Activated naive CD8-positive, alpha-beta T cell treated with anti-CD3 and anti-CD28 coated beads, Interleukin-2, amount 10 ng/mL, durations not matched to agents 7 days and 5 days (primary cell): ENCODE measurements around the gene SNRPE. TPM values are rescaled to one million over a fixed set of nuclear protein-coding genes. Genes with fewer than 3 reads are reported as not detected.

Experiments
- ATAC-seq: fragments of 150-1000 bp; cut with Tn5 transposase; one replicate; pipeline ENCODE4 v1.10.0; 2021; ENCODE audit warnings: low read depth, moderate library complexity
- POLR2A ChIA-PET: fragments of 350-600 bp; sonication (Branson Sonifier 250); formaldehyde crosslinking; loops from one replicate; lab custom pipeline; 2021; ENCODE audit warnings: antibody characterized with exemption; lab: Charles Lee
- DNase-seq: peaks from one replicate; pipeline ENCODE4 v3.0.0; 2021
- H3K27ac Mint-ChIP-seq: one replicate; pipeline ENCODE4 v1.8.0; 2022; ENCODE audit warnings: mild to moderate bottlenecking, mixed read lengths
- H3K27me3 Mint-ChIP-seq: one replicate; pipeline ENCODE4 v1.8.0; 2022; ENCODE audit warnings: mild to moderate bottlenecking, moderate library complexity, mixed read lengths
- H3K36me3 Mint-ChIP-seq: one replicate; pipeline ENCODE4 v1.8.0; 2021; ENCODE audit warnings: mild to moderate bottlenecking, mixed read lengths
- H3K4me1 Mint-ChIP-seq: one replicate; pipeline ENCODE4 v1.8.0; 2021; ENCODE audit warnings: mixed read lengths
- H3K4me3 Mint-ChIP-seq: one replicate; pipeline ENCODE4 v1.8.0; 2022; ENCODE audit warnings: mild to moderate bottlenecking, moderate library complexity, mixed read lengths
- H3K9me3 Mint-ChIP-seq: one replicate; pipeline ENCODE4 v1.8.0; 2021; ENCODE audit warnings: mixed read lengths
- total RNA-seq, 2 experiments: library from RNA; stranded (reverse); gene quantifications; one replicate each; pipeline ENCODE4 v1.2.3, GENCODE V29; 2021

SNRPE gene
- total RNA-seq, 2 experiments from 2014 or later, result 128 to 154 TPM

DNA sequence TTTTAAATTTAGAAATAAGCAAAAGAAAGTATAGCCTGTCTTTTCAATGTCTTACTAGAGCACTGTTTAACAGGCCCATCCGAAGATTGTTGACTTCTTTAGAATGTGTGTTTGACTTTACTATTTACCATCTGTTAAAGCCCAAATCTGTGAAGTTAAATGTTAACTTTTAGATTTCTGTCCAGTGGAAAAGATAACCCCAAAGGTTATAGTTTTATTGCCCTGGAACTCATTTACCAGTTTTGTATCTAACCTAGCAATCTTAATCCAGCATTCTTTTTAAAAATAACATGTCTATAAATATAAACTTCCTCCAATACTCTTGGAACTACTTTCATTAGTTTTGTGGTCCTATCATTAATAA, 37.9 kb downstream of the SNRPE start:
- Mint-ChIP-seq H3K4me1 (no peaks in the 10 kb centered on the region), H3K36me3 (peaks cover 3% of the 10 kb centered on the region), H3K4me3 (no peak overlapping the region), H3K27ac (no peak overlapping the region), H3K27me3 (peaks cover 5% of the 10 kb centered on the region), H3K9me3 (peaks cover 2% of the 10 kb centered on the region)
- ATAC-seq (no peak), DNase-seq (no peak)
- POLR2A ChIA-PET, result no interaction called here

DNA sequence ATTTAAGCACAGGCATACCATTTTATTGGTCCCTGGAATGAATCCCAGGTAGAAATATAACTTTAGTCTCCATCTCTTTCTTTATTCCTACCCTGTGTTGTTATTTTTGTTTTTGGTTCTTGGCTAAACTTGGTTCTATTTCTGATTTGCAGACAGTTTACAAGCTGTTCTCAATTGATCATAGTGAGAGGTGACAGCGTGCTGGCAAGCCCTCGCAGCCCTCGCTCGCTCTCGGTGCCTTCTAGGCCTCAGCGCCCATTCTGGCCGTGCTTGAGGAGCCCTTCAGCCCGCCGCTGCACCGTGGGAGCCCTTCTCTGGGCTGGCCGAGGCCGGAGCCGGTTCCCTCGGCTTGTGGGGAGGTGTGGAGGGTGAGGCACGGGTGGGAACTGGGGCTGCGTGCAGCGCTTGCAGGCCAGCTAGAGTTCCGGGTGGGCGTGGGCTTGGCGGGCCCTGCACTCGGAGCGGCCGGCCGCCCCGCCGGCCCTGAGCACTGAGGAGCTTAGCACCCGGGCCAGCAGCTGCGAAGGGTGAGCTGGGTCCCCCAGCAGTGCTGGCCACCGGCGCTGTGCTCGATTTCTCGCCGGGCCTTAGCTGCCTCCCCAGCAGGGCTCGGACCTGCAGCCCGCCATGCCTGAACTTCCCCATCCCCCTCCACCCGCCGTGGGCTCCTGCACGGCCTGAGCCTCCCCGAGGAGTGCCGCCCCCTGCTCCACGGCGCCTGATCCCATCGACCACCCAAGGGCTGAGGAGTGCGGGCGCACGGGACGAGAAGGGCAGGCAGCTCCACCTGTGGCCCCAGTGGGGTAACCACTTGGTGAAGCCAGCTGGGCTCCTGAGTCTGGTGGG, 38.7 kb downstream of the SNRPE start:
- Mint-ChIP-seq H3K36me3 (no peaks in the 10 kb centered on the region), H3K27ac (no peak overlapping the region), H3K4me1 (no peaks in the 10 kb centered on the region), H3K4me3 (no peak overlapping the region), H3K9me3 (no peaks in the 10 kb centered on the region), H3K27me3 (peaks cover 5% of the 10 kb centered on the region)
- POLR2A ChIA-PET, result no interaction called here
- no peak for ATAC-seq
- no peak for DNase-seq

DNA sequence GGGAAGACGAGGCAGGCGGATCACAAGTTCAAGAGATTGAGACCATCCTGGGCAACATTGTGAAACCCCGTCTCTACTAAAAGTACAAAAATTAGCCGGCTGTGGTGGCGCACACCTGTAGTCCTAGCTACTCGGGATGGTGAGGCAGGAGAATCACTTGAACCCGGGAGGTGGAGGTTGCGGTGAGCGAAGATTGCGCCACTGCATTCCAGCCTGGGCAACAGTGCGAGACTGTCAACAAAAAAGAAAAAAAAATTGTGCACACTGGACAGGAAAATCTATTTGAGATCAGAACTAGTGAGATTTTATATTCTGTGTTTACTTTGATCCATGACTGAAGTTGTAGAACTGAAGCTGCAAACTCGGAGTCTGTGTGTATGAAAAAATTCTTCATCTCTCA, 40.2 kb downstream of the SNRPE start:
- DNase-seq (no peak), ATAC-seq (no peak)
- H3K27ac Mint-ChIP-seq, result no peak overlapping the region
- H3K9me3 Mint-ChIP-seq, result no peaks in the 10 kb centered on the region
- H3K4me1 Mint-ChIP-seq, result no peaks in the 10 kb centered on the region
- POLR2A ChIA-PET, result no interaction called here
- no peaks in the 10 kb centered on the region for H3K36me3 Mint-ChIP-seq
- no peak overlapping the region for H3K4me3 Mint-ChIP-seq
- peaks cover 5% of the 10 kb centered on the region for H3K27me3 Mint-ChIP-seq

DNA sequence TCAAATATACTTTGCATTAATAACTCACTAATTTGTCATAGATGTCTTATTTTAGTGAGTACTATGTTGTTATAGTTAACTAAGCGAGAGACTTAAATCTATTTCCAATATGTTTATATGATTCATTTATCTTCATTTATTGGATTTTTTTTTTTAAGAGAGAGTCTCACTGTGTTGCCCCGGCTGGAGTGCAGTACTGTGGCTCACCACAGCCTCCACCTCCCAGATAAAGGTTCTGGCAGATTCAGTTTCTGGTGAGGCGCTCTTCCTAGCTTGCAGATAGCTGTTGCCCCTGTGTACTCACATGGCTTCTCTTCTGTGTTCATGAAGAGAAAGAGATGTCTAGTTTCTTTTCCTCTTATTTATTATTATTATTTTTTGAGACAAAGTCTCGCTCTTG, 43.9 kb downstream of the SNRPE start:
- peaks cover 9% of the 10 kb centered on the region for H3K27me3 Mint-ChIP-seq
- H3K36me3 Mint-ChIP-seq, result no peaks in the 10 kb centered on the region
- H3K4me1 Mint-ChIP-seq, result no peaks in the 10 kb centered on the region
- no peak overlapping the region for H3K27ac Mint-ChIP-seq
- ATAC-seq, result no peak
- H3K4me3 Mint-ChIP-seq, result no peak overlapping the region
- no peak for DNase-seq
- no peaks in the 10 kb centered on the region for H3K9me3 Mint-ChIP-seq
- POLR2A ChIA-PET, result no interaction called here

DNA sequence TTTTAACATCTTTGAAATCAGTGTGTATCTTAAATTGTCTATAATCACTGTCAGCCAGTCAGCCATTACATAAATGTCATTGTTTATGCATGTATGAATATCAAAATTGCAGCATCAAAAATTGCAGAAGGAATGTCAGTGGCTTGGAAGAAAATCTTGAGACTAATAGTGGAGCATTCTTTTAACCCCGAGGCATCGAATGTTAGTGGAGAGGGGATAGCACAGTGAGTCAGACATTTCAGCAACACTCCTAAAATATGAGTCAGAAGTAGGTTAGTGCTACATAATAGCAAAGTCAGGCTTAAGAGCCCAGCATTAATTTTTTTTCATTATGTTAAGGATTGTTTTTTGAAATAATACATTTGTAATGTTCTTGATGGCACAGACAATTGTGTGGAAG, 45.5 kb downstream of the SNRPE start:
- H3K27me3 Mint-ChIP-seq, result peaks cover 11% of the 10 kb centered on the region
- DNase-seq (no peak), ATAC-seq (no peak)
- no peak overlapping the region for H3K4me3 Mint-ChIP-seq
- H3K36me3 Mint-ChIP-seq, result no peaks in the 10 kb centered on the region
- no peaks in the 10 kb centered on the region for H3K9me3 Mint-ChIP-seq
- POLR2A ChIA-PET, result no interaction called here
- H3K27ac Mint-ChIP-seq, result no peak overlapping the region
- no peaks in the 10 kb centered on the region for H3K4me1 Mint-ChIP-seq

DNA sequence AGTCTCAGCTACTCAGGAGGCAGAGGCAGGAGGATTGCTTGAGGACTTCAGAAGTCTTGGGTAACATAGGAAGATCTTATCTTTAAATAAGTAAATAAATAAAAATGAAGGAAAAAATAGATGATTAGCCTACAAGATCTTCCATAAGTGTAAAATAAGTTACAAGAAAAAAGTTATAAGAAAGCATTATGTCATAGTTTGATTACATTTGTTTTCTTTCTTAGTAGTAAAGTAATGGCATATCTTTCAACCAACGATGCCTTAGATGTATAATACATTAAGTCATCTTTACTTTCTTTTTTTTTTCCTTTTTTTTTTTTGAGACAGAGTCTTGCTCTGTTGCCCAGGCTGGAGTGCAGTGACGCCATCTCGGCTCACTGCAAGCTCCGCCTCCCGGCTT, 46.5 kb downstream of the SNRPE start:
- peaks cover 7% of the 10 kb centered on the region for H3K27me3 Mint-ChIP-seq
- H3K36me3 Mint-ChIP-seq, result no peaks in the 10 kb centered on the region
- H3K4me1 Mint-ChIP-seq, result no peaks in the 10 kb centered on the region
- ATAC-seq (no peak), DNase-seq (no peak)
- POLR2A ChIA-PET, result no interaction called here
- no peak overlapping the region for H3K4me3 Mint-ChIP-seq
- no peaks in the 10 kb centered on the region for H3K9me3 Mint-ChIP-seq
- no peak overlapping the region for H3K27ac Mint-ChIP-seq

DNA sequence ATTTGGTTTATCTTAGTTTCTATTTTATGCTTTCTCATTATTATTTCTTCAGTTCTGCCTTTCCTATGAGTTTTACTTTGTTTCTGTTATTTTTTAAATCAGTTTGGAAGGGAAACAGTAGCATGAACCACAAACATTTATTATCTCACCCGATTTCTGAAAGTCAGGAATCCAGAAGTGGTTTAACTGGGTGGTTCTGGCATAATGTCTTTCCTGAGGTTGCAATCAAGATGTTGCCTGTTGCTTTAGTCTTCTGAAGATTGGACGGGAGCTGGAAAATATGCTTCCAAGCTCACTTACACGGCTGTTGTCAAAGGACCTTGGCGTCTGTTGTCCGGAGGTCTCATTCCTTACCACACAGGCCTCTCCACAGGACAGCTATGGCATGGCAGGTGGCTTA, 50.4 kb downstream of the SNRPE start:
- POLR2A ChIA-PET, result no interaction called here
- ATAC-seq (no peak), DNase-seq (no peak)
- Mint-ChIP-seq H3K4me1 (peaks cover 3% of the 10 kb centered on the region), H3K9me3 (no peaks in the 10 kb centered on the region), H3K27me3 (peaks cover 10% of the 10 kb centered on the region), H3K36me3 (no peaks in the 10 kb centered on the region), H3K4me3 (no peak overlapping the region), H3K27ac (no peak overlapping the region)

DNA sequence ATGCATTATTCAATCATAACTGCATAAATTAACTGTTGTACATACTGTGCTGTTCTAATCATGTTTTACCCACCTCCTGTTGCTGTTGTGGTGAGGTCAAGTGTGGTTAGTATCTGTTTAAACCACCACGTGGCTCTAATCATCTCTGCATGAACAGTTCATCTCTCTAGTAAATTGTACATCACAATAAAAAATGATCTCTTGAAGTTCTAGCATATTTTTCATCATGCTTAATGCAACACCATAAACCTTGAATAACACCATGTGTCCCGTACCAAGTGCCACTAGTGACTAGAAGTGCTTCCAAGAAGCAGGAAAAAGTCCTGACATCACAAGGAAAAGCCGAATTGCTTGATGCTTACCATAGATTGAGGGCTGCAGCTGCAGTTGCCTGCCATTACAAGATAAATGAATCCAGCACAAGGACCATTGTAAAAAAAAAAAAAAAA, 51.7 kb downstream of the SNRPE start:
- POLR2A ChIA-PET, result no interaction called here
- no peak overlapping the region for H3K4me3 Mint-ChIP-seq
- DNase-seq (no peak), ATAC-seq (no peak)
- no peak overlapping the region for H3K27ac Mint-ChIP-seq
- peaks cover 3% of the 10 kb centered on the region for H3K4me1 Mint-ChIP-seq
- H3K9me3 Mint-ChIP-seq, result no peaks in the 10 kb centered on the region
- H3K27me3 Mint-ChIP-seq, result peaks cover 5% of the 10 kb centered on the region
- no peaks in the 10 kb centered on the region for H3K36me3 Mint-ChIP-seq

DNA sequence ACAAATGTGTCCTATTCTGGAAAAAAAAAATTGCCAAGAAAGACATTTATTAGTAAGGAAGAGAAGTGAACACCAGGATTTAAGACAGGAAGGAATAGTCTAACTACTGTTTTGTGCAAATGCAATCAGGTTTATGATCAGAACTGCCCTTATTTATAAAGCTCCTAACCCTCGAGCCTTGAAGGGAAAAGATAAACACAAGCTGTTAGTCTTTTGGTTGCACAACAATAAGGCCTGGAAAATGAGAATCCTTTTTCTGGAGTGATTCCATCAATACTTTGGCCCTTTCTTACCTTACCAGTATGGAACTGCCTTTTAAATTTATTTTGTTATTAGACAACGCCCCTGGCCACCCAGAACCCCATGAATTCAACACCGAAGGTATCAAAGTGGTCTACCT, 52.9 kb downstream of the SNRPE start:
- Mint-ChIP-seq H3K4me1 (peaks cover 3% of the 10 kb centered on the region), H3K9me3 (no peaks in the 10 kb centered on the region), H3K27me3 (peaks cover 5% of the 10 kb centered on the region), H3K36me3 (no peaks in the 10 kb centered on the region), H3K27ac (no peak overlapping the region), H3K4me3 (no peak overlapping the region)
- POLR2A ChIA-PET, result no interaction called here
- ATAC-seq, result no peak
- DNase-seq, result no peak

DNA sequence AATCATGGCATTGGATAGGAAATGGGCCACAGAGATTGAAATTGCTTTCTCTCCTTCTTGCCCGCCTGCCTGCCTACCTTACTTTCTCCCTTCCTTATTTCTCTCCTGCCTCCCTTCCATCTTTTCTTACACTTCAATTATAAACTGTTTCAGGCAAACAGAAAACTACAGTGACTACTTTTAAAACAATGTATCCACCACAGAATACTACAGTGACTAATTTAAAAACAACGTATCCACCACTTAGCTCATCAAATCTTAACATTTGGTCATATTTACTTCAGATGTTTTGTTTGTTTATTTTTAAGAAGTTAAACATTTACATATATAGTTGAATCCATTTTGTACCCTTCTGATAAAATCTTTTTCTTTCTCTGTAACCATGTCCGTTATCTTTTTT, 54.4 kb downstream of the SNRPE start:
- H3K9me3 Mint-ChIP-seq, result no peaks in the 10 kb centered on the region
- H3K4me1 Mint-ChIP-seq, result peaks cover 3% of the 10 kb centered on the region
- ATAC-seq, result no peak

DNA sequence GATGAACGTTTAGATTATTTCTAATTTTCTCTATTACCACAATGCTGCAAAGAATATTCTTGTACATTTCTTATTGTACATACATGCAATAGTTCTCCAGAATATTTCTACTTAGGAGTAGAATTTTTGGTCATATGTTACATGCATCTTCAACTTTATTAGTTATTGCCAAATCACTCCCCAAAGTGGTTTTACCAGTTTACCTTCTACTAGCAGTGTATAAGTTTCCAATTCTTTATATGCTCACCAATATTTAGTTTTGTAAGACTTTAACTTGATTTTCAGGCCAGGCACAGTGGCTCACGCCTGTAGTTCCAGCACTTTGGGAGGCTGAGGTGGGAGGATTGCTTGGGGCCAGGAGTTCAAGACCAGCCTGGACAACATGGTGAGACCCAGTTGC, 55.4 kb downstream of the SNRPE start:
- H3K9me3 Mint-ChIP-seq, result no peaks in the 10 kb centered on the region
- POLR2A ChIA-PET, result no interaction called here
- ATAC-seq, result no peak
- peaks cover 3% of the 10 kb centered on the region for H3K4me1 Mint-ChIP-seq
- no peaks in the 10 kb centered on the region for H3K36me3 Mint-ChIP-seq
- no peak overlapping the region for H3K4me3 Mint-ChIP-seq
- H3K27me3 Mint-ChIP-seq, result peaks cover 4% of the 10 kb centered on the region
- H3K27ac Mint-ChIP-seq, result no peak overlapping the region
- DNase-seq, result no peak

More for the DNA sequence above, 54.4 kb downstream of the SNRPE start:
- POLR2A ChIA-PET, result no interaction called here
- H3K27me3 Mint-ChIP-seq, result peaks cover 5% of the 10 kb centered on the region
- H3K4me3 Mint-ChIP-seq, result no peak overlapping the region
- H3K36me3 Mint-ChIP-seq, result no peaks in the 10 kb centered on the region
- H3K27ac Mint-ChIP-seq, result no peak overlapping the region
- DNase-seq, result no peak

Other genes with a start within 250 kb of the SNRPE start
- 10 to 100 TPM; 64.5 to 67.2 TPM for gene ATP2B4, start 234.8 kb upstream of the SNRPE start, total RNA-seq
- gene LAX1, start 96.4 kb upstream of the SNRPE start, total RNA-seq, result 10 to 100 TPM; 26.3 to 28.4 TPM
- gene ZBED6, start 66.0 kb upstream of the SNRPE start, total RNA-seq, result 10 to 100 TPM; 20.7 to 21.8 TPM
- 100 to 1,000 TPM; 111 to 114 TPM for gene ZC3H11A, start 66.0 kb upstream of the SNRPE start, total RNA-seq
- 1 to 10 TPM; 3.9 to 4.0 TPM for gene SOX13, start 211.5 kb downstream of the SNRPE start, total RNA-seq